NCI-H82 treated with DMSO at 0.1 percent for 48 hours (cell line): ENCODE data around the gene TMEM184A.
"Not testable (repeated sequence)": the region's sequence is repeated elsewhere in the genome, so short reads cannot be mapped to it uniquely, and the experiment has no call there.

ENCODE experiments used
- DNase-seq: peaks from one replicate; lab custom pipeline; 2025; ENCODE audit not compliant: unreplicated experiment; lab: John Stamatoyannopoulos, UW

TMEM184A gene

DNA sequence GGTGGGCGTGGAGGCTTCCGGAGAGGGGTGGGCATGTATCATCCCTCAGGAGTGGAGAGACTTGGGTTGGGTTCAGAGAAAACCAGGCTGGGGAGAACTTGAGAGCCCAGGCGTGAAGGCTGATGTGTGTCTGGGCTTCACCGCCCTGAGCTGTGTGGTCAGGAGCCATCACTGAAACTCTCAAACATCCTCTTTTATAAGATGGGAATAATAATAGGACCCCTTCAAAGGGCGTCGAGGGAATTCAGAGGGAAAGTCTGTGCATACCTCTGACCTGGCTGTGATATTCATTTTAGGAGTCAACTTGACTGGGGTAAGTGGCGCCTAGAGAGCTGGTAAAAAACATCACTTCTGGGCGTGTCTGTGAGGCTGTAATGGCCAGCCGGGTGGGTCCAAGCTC lies 34.9 kb upstream of the TMEM184A start:
- no peak for DNase-seq

DNA sequence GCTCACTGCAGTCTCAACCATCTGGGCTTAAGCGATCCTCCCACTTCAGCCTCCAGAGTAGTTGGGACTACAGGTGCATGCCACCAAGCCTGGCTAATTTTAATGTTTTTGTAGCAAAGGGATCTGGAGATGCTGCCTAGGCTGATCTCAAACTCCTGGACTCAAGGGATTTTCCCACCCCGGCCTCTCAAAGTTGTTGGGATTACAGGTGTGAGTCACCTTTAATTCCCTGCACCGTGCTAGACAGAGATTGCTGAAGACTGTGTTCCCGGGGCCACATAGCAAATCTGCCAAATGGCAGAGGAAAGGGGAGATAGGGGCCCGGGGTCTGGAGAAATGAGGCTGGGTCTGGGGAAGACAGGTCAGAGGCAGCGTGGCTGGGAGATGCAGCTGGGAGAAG lies 34.5 kb upstream of the TMEM184A start:
- peak; percentile 28 for DNase-seq

DNA sequence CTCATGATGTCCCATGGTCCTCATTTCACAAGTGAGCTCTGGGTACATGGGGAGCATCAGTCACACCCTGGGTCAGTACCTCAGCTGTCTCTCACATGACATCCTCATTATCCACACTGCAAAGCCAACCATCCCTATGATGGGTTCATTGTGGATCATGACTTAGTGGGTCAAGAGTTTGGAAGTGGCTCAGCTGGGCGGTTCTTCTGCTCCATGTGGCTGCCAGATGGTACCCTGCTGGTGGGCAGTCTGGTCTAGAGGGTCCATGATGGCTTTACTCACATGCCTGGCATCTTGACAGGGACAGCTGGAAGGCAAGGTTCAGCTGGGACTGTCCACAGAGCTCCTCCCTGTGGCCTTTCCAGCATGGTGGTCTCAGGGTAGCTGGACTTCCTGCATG lies 33.0 kb upstream of the TMEM184A start:
- DNase-seq: no peak

DNA sequence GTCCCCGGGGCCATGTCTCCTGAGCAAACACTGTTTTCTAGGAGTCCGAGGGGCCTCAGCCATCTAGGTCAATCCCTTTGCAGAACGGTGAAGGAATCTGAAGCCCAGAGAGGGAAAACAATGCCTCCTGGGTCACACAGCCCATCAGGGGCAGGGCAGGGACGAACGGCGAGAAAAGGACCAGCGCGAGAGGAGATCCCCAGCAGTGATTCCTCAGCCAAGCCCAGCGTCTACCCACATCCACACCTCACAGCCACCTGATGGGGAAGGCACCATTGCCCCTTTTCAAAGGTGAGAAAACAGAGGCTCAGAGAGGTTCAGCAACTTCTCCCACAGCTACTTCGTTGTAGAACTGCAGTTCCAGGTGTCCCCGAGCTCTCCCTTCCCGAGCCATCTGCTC lies 31.7 kb upstream of the TMEM184A start:
- no peak for DNase-seq

- DNase-seq: no peak
These were observed 31.1 kb upstream of the TMEM184A start for GRCh38 chr7:1586827-1587705.

DNA sequence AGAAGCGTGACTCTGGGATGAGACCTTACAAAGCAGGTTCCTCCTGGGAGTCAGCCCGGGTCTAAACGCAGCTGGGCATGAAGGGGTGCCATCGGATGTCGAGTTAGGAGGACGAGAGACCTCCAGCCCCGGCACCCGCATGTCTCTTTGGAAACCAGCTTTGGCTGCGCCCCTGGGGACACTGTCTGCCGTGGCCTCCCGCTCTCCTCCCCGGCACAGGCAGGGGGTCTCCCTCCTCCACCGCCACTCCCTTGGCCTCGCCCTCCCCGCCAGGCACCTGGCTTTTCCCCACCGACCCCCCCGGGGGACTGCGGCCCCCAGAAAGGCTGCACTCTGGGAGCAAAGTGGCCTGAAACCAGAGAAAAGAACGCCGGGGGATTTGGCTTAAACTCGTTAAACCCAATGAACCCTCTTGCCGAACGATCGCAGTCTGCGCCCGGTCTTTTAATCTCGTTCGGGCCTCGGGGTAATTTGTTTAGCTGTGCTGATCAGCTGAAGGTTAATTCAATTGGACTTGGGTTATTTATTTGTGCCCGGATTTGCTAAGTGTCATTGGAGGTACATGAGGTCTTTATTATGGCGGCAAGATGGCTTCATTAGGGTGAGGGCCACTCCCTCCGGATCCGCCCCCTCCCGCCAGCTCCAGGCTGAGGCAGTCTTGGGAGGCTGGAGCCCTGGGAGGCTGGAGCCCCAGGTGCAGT lies 30.3 kb upstream of the TMEM184A start:
- DNase-seq: peak; percentile 98

GRCh38 chr7:1585142-1585981 lies 29.4 kb upstream of the TMEM184A start:
- DNase-seq: no peak

- DNase-seq: no peak
These were observed 28.7 kb upstream of the TMEM184A start for GRCh38 chr7:1584700-1585099.

GRCh38 chr7:1583241-1583930 lies 27.4 kb upstream of the TMEM184A start:
- DNase-seq: not testable (repeated sequence)

DNA sequence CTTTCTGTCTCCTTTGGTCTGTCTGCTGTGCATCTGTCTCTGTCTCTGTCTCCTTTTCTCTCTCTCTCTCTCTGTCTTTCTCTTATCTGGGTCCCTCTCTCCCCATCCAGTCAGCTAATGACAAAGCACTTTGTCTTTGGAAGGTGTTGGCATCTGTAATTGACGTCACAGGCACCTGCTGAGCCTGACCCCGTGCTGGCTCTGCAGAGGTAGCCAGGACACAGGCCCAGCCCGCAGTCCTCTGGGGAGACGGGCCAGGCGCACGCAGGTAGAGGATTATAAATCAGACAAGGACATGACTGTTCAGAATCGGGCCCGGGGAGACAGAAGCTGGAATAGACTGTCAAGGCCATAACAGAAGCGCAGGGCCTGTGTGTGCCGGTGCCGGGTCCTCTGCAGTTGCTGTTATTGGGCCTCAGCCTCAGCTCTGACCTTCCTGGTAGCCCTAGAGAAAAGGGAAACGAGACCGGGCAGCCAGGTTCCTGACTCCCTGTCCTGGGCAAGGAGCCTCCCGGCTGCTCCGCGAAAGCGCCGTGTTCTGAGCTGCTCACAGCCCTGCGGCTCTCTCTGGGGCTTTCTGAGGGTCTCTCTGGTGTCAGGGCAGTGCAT lies 24.5 kb upstream of the TMEM184A start:
- DNase-seq: no peak

GRCh38 chr7:1579481-1580421 lies 23.7 kb upstream of the TMEM184A start:
- peak; percentile 17 for DNase-seq

GRCh38 chr7:1578513-1578912 lies 22.5 kb upstream of the TMEM184A start:
- DNase-seq: no peak

GRCh38 chr7:1576521-1577253 lies 20.7 kb upstream of the TMEM184A start:
- DNase-seq: no peak

- no peak for DNase-seq
These were observed 19.8 kb upstream of the TMEM184A start for GRCh38 chr7:1575809-1576208.

- no peak for DNase-seq
These were observed 16.3 kb upstream of the TMEM184A start for GRCh38 chr7:1572111-1572822.

DNA sequence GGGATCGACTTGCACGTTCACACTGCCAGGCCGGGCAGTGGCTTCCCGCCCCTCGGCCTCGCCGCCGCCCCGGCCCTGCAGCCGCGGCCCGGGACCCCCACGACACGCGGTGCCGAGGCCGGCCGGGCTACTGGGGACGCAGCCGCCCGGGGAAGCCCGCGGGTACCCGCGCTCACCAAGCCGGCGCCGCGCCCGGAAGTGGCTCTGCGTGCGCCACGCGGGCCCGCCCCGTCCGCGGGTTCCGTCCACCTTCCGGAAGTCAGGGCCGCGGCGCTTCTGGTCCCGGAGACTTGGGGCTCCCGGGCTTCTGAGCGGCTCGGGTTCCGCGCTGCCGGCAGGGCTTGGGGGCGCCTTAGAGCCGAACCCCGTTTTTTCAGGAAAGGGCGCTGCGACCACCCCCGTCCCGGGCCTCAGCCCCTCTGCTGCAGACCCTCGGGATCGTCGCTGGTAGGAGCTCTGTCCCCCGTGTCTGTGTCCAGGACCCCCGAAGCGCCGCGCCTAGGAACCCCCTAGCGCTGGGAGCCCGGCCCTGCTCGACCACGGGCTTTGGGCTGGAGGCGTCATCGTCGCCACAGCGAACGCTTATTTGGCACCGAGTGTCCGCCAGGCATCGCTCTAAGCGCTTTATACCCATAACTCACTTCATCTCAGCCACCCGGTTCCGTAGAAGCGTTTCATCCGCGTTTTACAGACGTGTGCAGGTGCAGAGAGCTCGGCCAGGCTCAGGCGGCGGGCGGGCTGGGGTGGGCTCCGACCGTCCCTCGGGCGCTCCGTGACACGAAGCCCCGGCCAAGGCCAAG lies 14.0 kb upstream of the TMEM184A start, which contains the start of gene PSMG3:
Gene PSMG3 (minus strand): TSS at position 200 of the 800 bp plus-strand sequence. CDS start 693 bp downstream, outside the sequence.
- peak; percentile 23 for DNase-seq

- DNase-seq: no peak
These were observed 13.4 kb upstream of the TMEM184A start for GRCh38 chr7:1569440-1569832.
